ELF-1 (cell line): ENCODE measurements around the gene FNBP1L.

Experiments used
- DNase-seq: peaks from one replicate; pipeline ENCODE4 v3.0.0-alpha.2; 2016; ENCODE audit warnings: low read depth, low spot score

The FNBP1L gene

GRCh38 chr1:93489756-93490155 is 41.8 kb downstream of the FNBP1L start:
- no peak for DNase-seq

- DNase-seq, result no peak
Measured at GRCh38 chr1:93490357-93490756, 42.4 kb downstream of the FNBP1L start.

- DNase-seq, result no peak
Measured at GRCh38 chr1:93495911-93496310, 48.0 kb downstream of the FNBP1L start.

GRCh38 chr1:93496520-93496919 is 48.6 kb downstream of the FNBP1L start:
- no peak for DNase-seq

GRCh38 chr1:93499075-93499474 is 51.2 kb downstream of the FNBP1L start:
- DNase-seq, result no peak

- DNase-seq, result no peak
Measured at GRCh38 chr1:93499533-93499932, 51.6 kb downstream of the FNBP1L start.

GRCh38 chr1:93500275-93500674 is 52.4 kb downstream of the FNBP1L start:
- no peak for DNase-seq

- DNase-seq, result no peak
Measured at GRCh38 chr1:93501399-93501798, 53.5 kb downstream of the FNBP1L start.

- DNase-seq, result no peak
Measured at GRCh38 chr1:93501829-93502369, 54.0 kb downstream of the FNBP1L start.

GRCh38 chr1:93502571-93502970 is 54.7 kb downstream of the FNBP1L start:
- DNase-seq, result no peak

- no peak for DNase-seq
Measured at GRCh38 chr1:93503163-93503562, 55.2 kb downstream of the FNBP1L start.

- DNase-seq, result no peak
Measured at GRCh38 chr1:93503816-93504215, 55.9 kb downstream of the FNBP1L start.

- no peak for DNase-seq
Measured at GRCh38 chr1:93504247-93505033, 56.5 kb downstream of the FNBP1L start.

- no peak for DNase-seq
Measured at GRCh38 chr1:93506126-93506525, 58.2 kb downstream of the FNBP1L start.

- DNase-seq, result peak; percentile 12
Measured at GRCh38 chr1:93516164-93516563, 68.2 kb downstream of the FNBP1L start.

GRCh38 chr1:93518516-93518915 is 70.6 kb downstream of the FNBP1L start:
- DNase-seq, result no peak

GRCh38 chr1:93519199-93519829 is 71.4 kb downstream of the FNBP1L start:
- DNase-seq, result no peak

GRCh38 chr1:93521618-93522017 is 73.7 kb downstream of the FNBP1L start:
- no peak for DNase-seq

- DNase-seq, result no peak
Measured at GRCh38 chr1:93522721-93523120, 74.8 kb downstream of the FNBP1L start.

GRCh38 chr1:93525431-93525830 is 77.5 kb downstream of the FNBP1L start:
- no peak for DNase-seq

- DNase-seq, result no peak
Measured at GRCh38 chr1:93526431-93526830, 78.5 kb downstream of the FNBP1L start.

- DNase-seq, result no peak
Measured at GRCh38 chr1:93528412-93528811, 80.5 kb downstream of the FNBP1L start.

GRCh38 chr1:93531193-93531592 is 83.3 kb downstream of the FNBP1L start:
- DNase-seq, result no peak
